ENCODE results near the gene ZNF816. TPM values are rescaled to one million over a fixed set of nuclear protein-coding genes. Genes with fewer than 3 reads are reported as not detected.
"Not testable (repeated sequence)": the region's sequence is repeated elsewhere in the genome, so short reads cannot be mapped to it uniquely, and the experiment has no call there.

Gene ZNF816
- total and polyA plus RNA-seq, 2 experiments from 2014 or later: 6.3 to 18.5 TPM

- H3K4me2 ChIP-seq: peak overlapping the region; percentile 67
- 63% methylated on average over 24 of the region's 24 CpGs for WGBS (ENCODE audit: low lambda C conversion rate, missing lambda C conversion rate)
- peak overlapping the region; percentile 89 for H3K27ac ChIP-seq
Measured at GRCh38 chr19:52945652-52946321, 16.9 kb downstream of the ZNF816 start.

DNA sequence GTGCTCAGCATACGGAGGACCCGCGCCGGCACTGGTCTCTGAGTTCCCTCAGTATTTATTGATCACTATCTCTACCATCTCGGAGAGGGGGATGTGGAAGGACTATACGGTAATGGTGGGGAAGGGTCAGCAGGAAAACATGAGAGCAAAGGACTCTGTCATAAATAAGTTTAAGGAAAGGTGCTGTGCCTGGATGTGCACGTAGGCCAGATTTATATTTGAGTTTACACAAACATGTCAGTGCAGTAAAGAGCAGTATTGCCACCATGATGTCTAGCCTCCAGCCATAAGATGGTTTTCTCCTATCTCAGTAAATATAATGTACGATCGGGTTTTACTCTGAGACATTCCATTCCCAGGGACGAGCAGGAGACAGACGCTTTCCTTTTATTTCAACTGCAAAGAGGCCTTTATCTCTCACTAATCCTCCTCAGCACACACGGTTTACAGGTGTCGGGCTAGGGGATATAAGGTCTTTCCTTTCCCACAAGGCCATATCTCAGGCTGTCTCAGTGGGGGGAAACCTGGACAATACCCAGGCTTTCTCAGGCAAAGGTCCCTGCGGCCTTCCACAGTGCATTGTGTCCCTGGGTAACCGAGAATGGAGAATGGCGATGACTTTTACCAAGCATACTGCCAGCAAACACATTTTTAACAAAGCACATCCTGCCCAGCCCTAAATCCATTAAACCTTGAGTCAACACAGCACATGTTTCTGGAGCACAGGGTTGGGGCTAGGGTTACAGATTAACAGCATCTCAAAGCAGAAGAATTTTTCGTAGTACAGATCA is 17.8 kb downstream of the ZNF816 start:
- H4K20me1 ChIP-seq (ENCODE audit: insufficient read depth, poor library complexity, severe bottlenecking); H3K4me1 ChIP-seq (ENCODE audit: insufficient read depth); H2AFZ ChIP-seq; H3K27me3 ChIP-seq; H3K36me3 ChIP-seq (replicated peaks; ENCODE audit: insufficient read depth, low read depth); H3K9me2 ChIP-seq (replicated peaks; ENCODE audit: insufficient read depth); H3K4me3 ChIP-seq: not testable (repeated sequence)
- Histone ChIP-seq H3K9me3 (ENCODE audit: low read depth) (peaks cover 19% of the 10 kb centered on the region), H3K79me2 (peaks cover 17% of the 10 kb centered on the region), H3K4me2 (peak overlapping the region; percentile 67), H3K27ac (peak overlapping the region; percentile 89)
- WGBS (ENCODE audit: low lambda C conversion rate, missing lambda C conversion rate): 37% methylated on average over 17 of the region's 17 CpGs
- peak; percentile 32 for DNase-seq (ENCODE audit: low spot score)

More at GRCh38 chr19:52945652-52946321, 16.9 kb downstream of the ZNF816 start:
- no peak overlapping the region for H3K4me3 ChIP-seq
- TF ChIP-seq, protein P1, sequence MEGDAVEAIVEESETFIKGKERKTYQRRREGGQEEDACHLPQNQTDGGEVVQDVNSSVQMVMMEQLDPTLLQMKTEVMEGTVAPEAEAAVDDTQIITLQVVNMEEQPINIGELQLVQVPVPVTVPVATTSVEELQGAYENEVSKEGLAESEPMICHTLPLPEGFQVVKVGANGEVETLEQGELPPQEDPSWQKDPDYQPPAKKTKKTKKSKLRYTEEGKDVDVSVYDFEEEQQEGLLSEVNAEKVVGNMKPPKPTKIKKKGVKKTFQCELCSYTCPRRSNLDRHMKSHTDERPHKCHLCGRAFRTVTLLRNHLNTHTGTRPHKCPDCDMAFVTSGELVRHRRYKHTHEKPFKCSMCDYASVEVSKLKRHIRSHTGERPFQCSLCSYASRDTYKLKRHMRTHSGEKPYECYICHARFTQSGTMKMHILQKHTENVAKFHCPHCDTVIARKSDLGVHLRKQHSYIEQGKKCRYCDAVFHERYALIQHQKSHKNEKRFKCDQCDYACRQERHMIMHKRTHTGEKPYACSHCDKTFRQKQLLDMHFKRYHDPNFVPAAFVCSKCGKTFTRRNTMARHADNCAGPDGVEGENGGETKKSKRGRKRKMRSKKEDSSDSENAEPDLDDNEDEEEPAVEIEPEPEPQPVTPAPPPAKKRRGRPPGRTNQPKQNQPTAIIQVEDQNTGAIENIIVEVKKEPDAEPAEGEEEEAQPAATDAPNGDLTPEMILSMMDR (IDR thresholded peaks at IDR 0.05; ENCODE audit: poor library complexity): no peak
- TF ChIP-seq EZH2phosphoT487 (IDR thresholded peaks at IDR 0.05; ENCODE audit: low read depth, severe bottlenecking, unreplicated experiment) (no peak), EZH2 (IDR thresholded peaks at IDR 0.05; ENCODE audit: borderline replicate concordance) (no peak)
- peaks cover 4% of the 10 kb centered on the region for H3K4me1 ChIP-seq (ENCODE audit: insufficient read depth)
- peaks cover 28% of the 10 kb centered on the region for H3K9me3 ChIP-seq (ENCODE audit: low read depth)
- no peak for DNase-seq (ENCODE audit: low spot score)
- no peaks in the 10 kb centered on the region for H4K20me1 ChIP-seq (ENCODE audit: insufficient read depth, poor library complexity, severe bottlenecking)
- no peaks in the 10 kb centered on the region for H3K9me2 ChIP-seq (replicated peaks; ENCODE audit: insufficient read depth)
- H2AFZ ChIP-seq: no peak overlapping the region
- H3K36me3 ChIP-seq (replicated peaks; ENCODE audit: insufficient read depth, low read depth): peaks cover 14% of the 10 kb centered on the region
- H3K79me2 ChIP-seq: peaks cover 8% of the 10 kb centered on the region
- H3K27me3 ChIP-seq: no peaks in the 10 kb centered on the region

DNA sequence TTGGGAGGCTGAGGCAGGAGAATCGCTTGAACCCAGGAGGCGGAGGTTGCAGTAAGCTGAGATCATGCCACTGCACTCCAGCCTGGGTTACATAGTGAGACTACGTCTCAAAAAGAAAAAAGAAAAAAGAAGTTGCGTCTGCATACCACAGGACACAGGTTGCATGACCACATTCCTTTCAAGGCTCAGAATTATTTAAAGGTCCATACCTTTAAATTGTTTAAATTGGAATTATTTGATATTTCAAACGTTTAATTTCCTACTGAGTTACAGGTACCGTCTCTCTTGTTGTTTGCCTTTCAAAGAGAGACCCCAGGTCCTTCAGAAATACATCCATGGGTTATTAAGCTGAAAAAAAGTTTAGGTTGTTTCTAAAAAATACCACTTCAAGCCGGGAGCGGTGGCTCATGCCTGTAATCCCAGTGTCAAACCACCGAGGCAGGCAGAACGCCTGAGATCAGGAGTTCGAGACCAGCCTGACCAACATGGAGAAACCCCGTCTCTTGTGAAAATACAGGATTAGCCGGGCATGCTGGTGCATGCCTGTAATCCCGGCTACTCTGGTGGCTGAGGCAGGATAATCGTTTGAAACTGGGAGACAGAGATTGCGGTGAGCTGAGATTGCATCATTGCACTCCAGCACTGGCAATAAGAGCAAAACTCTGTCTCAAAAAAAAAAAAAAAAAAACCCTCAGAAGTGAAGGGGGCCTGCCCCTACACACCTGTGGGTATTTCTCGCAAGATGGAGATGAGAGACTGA is 18.6 kb downstream of the ZNF816 start:
- Histone ChIP-seq H3K9me2 (replicated peaks; ENCODE audit: insufficient read depth) (no peaks in the 10 kb centered on the region), H4K20me1 (ENCODE audit: insufficient read depth, poor library complexity, severe bottlenecking) (no peaks in the 10 kb centered on the region), H2AFZ (no peak overlapping the region), H3K27me3 (no peaks in the 10 kb centered on the region), H3K27ac (peak overlapping the region; percentile 90), H3K79me2 (peaks cover 24% of the 10 kb centered on the region), H3K9me3 (ENCODE audit: low read depth) (peaks cover 11% of the 10 kb centered on the region), H3K4me1 (ENCODE audit: insufficient read depth) (peaks cover 4% of the 10 kb centered on the region), H3K4me3 (no peak overlapping the region), H3K4me2 (peak overlapping the region; percentile 92), H3K36me3 (replicated peaks; ENCODE audit: insufficient read depth, low read depth) (no peaks in the 10 kb centered on the region)
- TF ChIP-seq, protein P1 (IDR thresholded peaks at IDR 0.05; ENCODE audit: poor library complexity): no peak
- TF ChIP-seq EZH2 (IDR thresholded peaks at IDR 0.05; ENCODE audit: borderline replicate concordance) (no peak), EZH2phosphoT487 (IDR thresholded peaks at IDR 0.05; ENCODE audit: low read depth, severe bottlenecking, unreplicated experiment) (no peak)
- 57% methylated on average over 17 of the region's 17 CpGs for WGBS (ENCODE audit: low lambda C conversion rate, missing lambda C conversion rate)
- DNase-seq (ENCODE audit: low spot score): no peak

All from hepatocyte (in vitro differentiated cells).